Stimulated activated CD8-positive, alpha-beta memory T cell treated with anti-CD3 and anti-CD28 coated beads, Interleukin-15, amount 100 ng/mL, for 1 hour (primary cell): Measurements from ENCODE around the gene WASF2.
"Not testable (repeated sequence)": the region's sequence is repeated elsewhere in the genome, so short reads cannot be mapped to it uniquely, and the experiment has no call there.

Experiments
- DNase-seq: peaks from one replicate; pipeline ENCODE4 v3.0.0-alpha.2; 2020; ENCODE audit warnings: low read depth

Gene WASF2

DNA sequence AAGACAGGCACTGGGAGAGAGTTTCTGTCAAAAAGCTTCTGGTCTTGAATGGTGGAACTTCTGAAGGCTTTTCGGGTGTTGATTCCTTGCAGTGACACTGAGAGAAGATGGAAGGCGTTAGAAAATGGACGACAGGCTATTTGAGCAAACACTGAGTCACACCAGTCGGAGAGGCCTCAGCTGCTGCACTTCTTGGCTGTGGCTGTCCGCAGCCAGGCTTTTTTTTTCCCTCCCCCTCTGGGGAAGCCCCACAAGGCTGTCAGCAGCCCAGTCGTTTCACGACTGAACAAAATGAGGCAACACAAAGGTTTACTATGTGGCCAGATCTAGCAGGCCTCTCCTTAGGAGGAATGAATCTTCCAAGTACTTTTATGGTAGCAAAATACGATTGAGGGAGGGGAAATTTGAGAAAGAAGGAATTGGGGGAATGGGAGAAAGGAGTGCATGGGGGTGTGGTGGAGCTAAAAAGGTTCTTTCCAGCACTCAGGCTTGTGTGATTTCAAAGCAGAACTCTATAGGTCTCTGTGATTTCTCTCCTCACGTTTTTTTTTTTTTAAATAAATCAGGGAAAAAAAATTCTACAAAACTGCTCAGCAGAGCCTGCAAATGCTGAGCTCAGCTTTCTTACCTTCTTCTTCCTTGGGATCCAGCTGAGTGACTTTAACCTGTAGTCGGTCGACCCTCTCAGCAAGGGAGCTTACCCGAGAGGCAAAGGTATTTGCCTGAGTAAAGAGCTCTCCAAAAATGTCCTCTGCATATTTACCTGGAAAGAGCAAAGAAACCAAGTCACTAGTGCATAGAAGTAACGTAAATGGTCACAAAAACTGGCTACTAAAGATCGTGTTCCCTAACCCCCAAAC, 71.4 kb downstream of the WASF2 start:
- DNase-seq, result no peak

DNA sequence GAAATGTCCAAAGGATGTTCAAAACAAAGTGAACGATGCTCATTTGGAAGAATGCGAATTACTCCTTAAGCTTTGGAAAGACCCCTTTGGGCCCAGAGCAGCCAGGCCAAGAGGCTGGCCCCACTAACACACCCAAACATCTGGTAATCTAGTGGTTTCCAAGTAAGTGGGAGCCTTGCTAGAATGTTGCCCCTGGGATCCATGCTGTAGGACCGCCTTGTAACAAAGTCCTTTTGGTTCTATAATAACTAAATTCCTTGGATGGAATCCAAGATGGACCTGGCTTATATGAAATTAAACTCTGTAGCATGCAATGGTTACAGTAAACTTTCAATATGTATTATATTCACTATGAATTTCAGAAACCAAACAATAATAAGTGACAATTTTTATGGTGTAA, 72.3 kb downstream of the WASF2 start:
- DNase-seq, result no peak

DNA sequence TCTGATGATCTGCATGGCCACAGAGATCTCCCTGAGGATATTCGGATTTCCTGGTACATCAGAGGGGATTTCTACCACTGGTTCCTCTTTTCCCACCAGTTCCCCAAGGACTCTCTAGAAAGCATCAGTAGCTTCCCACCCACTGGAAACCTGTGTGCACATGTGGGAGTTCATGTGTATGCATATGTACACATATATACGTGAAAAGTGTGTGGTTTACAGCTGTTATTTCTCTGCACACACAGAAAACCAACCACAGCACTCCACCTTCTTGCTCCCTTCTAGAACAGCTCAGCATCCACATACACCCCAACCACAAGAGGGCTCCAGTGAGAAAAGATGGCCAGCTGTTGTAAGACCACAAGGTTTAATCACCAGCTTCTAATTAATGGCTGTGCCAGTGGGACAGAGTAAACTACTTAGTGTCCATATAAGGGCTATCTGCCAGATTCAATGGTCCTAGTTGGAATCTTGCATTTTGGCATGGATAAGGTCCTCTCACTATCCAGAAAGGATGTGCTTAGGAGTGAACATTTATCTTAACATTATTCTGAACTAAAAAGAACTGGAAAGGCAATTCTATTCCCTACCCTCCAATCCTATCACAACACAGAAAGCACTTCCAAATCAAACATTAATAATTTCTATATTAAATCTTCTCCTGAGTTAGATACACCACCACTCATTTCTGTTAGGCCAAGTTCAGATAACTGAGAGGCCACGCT, 73.4 kb downstream of the WASF2 start:
- no peak for DNase-seq

DNA sequence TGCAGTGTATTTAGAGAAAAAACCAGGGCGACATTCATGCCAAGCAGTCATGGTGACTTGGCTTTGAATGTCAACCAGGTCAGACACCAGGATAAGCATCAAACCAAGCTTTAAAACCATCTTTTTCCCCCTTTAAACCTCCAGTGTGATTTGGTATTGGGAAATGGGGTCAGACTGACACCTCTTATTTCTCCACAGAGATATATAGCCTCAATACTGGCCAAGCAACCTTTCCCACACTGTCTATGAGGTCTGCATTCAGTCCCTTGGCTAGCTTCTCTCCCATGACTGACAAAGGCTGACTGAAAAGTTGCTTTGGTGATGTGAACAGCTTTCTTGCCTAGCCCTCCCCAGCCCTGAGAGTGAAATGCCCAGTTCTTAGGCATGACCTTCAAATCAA, 75.9 kb downstream of the WASF2 start:
- no peak for DNase-seq

DNA sequence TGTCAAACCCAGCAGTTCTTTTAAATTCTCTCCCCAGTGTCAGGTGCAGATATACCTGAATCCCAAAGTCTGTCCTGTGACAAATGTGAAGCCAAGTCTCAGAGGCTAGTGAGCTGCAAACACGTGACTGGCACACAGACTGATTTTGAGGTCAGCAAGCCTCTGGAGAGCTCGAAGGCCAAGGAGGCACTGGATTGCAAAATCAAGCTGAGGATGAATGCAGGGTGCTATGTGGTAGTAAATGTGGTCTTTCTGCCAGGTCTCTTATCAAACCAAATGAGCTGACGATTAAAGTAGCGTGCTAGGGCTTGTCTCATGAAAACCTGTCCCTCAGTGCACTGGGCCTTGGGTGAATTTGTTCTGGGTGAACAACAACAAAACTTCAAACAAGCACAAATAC, 77.0 kb downstream of the WASF2 start:
- DNase-seq, result no peak

DNA sequence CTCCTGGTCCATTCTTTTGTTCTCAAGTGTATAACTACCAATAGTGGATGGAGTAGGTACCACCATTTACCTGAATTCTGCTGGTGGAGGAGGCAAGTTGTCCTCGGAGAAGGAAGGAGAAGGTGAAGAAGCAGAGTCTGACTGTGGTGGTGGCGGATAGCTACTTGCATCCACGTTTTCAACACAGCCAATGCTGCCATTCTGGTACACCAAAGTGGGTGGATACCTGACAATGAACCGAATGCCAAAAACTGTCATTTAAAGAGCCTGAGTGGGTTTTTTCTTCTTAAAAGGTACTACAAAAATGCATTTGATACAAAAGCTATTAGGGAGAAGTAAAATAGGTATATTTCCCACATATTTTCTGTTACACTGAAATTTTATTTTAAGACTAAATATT, 77.5 kb downstream of the WASF2 start:
- no peak for DNase-seq

DNA sequence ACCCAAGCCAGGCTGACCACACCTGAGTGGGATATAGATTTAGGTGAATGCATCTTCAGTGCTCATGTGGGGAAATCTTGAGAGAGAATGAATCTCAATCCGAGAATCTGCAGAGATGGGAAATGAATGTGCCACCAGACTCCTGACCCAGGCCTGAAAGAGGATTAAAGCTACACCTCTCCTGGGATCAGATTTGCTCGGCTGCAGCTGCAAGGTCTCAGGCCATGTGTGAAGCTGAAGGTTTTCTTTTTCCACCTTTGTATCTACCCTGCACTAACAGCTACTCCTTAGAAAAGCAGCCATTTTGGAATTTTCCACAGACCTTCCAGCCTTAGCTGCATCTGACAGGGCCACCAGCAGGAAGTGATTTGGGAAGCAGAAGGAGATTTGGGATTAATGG, 79.3 kb downstream of the WASF2 start:
- DNase-seq, result no peak

DNA sequence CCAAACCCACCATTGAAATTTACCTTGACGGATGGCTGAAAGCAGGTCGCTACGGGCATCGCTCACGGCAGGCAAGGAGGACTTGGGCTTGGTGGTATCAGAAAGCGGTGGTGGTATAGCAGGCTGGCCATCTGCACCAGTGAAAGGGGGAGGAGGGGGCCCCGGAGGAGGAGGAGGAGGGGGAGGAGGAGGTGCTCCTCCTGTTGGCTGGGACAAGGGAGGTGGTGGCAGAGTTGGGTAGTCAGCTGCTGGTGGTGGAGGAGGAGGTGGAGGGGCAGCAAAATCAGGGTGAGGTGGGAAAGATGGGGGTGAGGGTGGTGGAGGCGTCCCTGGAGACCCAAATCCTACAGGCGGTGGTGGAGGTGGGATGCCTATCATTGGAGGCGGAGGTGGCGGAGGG, 80.3 kb downstream of the WASF2 start:
- DNase-seq, result no peak

DNA sequence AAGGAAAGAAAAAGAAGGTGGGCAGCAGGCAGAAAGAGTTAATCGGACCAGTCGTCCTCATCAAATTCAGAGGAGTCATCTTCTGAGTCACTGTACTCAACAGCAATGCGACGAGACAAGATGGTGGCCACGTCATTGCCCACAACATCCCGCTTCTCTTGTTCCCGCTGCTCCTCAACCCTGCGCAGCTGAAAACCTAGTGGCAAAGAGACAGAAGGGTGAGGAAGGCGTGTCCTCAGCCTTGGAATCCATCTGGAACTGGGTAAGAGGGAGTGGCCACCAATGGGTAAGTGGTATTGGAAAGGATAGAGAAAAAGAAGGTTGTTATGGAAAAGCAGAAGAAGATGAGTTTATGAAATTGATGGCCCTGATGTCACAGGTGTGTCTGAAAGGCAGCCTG, 81.8 kb downstream of the WASF2 start:
- no peak for DNase-seq

DNA sequence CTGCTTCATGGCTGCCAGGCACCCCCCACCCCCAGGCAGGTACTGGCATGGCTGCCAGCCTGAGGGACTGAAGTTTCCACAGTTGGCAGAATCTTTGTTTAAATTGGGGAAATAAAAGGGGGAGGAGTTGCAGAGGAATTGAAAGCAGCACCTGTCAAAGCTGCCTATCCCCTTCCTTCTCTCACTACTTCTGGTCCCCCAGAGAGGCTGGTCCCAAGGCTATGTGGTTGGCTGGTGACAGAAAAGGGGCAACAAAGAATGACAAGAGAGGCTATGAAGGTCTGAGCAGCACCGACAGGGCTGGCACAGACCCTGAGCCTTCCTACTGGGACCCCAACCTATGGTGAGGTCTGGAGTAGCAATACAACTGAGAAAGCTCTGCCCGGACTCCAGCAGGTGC, 83.2 kb downstream of the WASF2 start:
- DNase-seq, result not testable (repeated sequence)

DNA sequence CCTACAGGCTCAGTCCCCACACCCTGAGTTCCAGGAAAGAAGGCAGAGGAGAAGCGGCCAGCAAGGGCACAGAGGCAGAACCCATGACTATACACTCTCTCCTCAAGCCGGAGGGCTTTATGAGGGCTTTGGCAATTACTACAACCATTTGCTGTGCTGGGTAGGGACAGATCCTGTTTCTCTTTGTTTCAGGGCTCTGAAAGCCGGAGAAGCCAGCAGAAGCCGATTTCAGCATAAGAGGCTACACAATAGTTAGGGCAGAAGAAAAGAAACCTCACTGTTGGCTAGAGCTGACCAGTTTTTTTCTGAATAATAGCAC, 83.6 kb downstream of the WASF2 start:
- DNase-seq, result no peak

DNA sequence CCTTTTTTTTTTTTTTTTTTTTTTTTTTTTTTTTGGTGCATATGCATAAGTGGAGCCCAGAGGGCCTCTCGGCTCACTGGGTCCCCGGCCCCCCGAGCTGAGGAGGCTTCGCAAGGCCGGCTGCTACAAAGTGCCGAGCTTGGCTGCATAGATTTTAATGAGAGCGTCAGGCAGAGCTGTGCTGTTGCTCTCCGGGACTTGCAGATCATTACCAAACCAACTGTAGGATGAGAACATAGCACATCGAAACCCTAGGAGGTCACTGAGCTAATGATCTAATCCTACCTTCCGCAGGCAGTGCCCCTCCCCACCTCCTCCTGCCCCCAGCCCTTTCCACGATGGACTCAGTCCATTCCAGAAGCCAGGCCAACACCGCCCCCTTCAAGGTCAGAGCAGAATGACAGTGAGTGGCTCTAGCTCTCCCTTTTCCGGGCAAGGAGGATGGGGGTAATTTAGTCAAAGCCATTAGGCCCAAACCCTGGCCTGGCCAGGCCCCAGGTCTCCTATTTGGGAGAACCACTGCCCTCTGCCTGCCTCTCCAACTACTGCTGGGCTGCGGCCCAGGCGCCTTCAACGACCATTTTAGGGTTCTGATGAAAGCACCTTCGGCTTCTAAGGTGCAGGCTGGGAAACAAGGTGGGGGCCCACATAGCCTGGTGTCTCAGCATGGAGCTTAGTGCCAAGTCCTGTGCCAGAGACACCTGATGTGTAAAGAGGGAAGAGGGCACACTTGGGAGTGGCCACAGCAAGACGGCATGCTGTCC, 84.2 kb downstream of the WASF2 start:
- not testable (repeated sequence) for DNase-seq

DNA sequence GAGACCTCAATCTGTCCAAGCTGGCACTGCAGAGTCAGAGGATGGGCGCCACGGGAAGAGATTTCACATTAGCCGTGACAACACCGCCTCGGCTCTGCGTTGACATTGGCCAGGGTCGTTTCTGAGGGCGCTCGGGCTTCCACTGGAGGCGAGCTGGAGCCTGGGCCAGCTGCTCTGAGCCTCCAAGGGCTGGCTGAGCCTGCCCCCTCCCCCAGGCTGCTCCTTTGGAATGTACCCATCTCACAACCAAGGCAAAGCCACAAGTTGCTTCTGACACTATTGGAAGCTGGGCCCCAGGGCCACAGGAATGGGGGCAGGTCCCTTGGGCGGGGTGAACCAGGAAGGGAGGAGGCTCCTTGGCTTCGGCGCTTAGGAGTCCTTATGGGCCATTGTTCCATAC, 84.9 kb downstream of the WASF2 start:
- no peak for DNase-seq

DNA sequence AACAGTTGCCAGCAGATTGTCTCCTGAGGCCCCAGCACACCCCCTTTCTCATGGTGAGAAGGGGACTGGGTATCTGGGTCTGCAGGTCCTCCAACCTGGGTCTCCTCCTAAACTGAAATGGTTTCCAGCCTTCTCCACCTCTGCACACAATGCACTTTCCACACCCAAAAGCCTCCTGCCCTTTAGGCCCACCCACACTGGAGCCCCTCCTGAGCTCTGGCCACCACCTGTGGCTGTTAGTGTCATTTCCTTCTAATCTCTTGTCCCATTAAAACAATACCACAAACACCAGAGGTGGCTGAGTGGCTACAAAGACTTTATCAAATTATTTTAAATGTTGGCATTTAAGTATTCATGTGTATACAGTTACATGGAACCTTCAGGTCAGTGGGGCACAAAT, 86.0 kb downstream of the WASF2 start:
- no peak for DNase-seq

DNA sequence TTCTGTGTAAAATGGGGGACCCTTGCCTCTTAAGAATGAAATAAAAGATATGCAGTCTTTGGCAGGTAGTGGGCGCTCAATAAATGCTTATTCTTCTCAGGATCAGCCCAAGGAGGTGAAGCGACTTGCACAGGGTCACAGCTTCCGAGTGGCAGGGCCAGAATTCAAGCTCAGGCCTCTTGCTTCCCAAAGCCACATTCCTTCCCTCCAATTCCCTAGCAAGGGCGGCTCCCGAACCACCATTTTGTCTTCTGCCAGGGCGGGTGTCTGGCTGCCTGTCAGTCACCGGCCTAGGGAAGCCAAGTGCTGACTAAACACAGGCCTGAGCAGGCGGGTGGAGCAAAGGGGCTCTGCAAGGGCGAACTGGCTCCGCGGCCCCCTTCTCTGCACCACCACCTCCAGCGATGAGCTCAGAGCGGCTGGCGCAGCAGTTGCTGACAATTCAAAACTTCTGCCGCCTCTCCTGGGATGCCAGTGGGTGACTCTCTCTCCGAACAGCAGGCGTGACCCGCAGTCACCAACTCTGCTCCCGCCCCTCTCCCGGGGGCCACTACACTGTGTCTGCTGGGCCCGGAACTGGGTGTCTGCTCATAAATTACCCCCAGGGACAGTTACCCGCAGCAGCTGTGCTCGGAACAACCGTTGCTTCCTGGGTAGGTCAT, 86.8 kb downstream of the WASF2 start:
- no peak for DNase-seq

DNA sequence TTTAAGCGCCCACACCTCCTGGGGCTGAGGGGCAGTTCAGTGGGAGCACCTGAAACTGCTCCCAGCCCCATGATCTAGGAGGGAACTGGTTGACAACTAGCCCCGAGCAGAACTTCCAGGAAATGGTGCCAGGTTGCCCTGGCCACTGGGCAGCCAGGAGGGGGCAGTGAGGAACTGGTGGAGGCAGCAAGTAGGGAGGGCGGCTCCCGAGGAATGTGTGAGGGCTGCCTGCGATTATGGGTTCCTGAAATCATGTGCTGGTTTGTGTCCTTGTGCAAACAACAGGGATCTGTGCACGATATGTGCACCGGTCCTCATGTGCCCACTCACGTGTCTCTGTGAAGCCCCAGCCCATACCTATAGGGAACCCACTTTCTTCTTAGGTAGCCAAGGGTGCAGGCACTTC, 87.6 kb downstream of the WASF2 start:
- DNase-seq, result no peak

DNA sequence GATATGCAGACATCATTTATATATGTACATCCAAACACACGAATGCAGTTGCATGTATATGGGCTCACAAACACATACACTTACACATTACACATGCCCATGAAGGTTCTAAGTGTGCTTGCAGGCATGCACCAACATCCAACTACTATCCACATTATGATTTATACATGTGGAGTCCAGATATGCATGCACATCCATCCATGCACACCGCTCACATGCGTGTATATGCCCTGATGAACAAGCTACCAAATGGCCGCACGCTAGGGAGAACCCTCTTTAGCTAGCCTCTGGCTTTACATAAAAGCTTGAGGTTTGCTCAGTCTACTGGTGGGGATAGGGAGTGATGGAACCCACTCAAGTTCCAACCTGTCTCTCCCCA, 89.0 kb downstream of the WASF2 start:
- no peak for DNase-seq

DNA sequence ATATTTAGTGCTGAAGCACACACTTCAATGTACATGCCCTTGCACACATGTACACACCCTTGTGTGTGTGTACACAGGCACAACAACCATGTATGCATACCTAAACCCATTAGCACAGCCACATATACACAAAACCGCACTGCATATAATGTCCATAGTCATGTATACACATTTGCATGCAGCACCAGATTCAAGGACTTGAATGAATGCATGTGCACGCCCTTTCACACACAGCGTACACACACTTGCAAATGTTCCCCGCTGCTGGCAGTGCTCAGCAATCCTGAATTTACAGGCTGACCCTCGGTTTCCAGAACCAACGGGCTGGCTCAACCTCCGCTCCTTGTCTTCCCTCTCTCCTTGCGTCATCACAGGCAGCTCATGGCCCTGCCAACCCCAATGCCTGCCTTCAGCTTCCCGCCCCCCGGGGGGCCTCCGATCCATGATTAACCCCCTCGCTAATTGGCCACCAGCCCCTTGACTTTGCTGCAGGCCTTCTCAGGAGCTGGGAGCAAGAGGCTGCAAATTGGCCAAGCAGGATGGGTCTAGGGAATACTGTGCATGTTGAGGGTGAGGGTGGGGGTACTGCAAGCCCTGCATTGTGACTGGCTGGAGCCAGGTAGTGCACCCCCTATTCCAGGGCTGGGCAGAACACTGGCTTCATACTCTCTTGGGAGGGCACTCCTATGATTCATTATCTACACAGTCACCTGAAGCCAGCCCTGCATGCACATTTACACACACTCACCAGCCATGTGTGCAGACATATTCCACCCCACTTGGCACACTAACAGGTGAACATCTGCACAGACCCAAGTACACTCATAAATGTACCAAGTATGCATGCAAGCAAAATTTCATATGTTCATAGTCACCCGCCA, 89.6 kb downstream of the WASF2 start:
- no peak for DNase-seq

DNA sequence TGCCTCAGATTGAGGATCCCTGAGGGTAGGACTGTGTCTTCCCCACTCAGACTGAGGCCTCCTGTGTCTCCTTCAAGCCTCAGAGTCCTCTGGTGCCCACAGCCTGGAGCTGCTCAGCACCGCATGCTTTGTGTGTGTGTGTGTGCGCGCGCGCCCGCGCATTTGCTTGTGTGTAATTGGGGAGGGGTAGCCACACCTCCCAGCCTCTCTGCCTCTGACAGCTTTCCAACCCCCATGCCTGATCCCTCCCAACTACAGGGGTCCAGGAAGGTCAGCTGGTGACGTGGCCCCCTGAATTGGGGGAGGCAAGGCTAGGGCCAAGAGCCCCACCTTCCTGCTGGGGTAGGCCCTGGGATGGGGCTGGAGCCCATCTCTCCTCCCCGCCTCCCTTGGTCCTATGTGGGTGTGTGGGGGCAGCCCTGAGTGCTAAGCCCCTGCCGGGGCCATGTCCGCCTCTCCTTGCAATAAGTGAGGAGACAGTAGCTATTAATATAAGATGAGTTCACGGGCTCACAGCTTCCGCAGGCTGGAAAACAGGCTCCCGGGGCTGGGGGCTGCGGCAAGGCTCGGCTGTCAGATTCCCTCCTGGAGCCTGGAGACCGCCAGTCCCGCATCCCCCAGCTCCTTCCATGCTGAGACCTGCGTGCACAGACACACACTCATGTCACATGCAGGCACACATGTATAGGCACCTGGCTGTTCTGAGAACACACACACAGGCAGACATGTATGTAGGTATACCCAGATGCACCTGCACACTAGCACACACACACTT, 90.5 kb downstream of the WASF2 start:
- DNase-seq, result no peak

DNA sequence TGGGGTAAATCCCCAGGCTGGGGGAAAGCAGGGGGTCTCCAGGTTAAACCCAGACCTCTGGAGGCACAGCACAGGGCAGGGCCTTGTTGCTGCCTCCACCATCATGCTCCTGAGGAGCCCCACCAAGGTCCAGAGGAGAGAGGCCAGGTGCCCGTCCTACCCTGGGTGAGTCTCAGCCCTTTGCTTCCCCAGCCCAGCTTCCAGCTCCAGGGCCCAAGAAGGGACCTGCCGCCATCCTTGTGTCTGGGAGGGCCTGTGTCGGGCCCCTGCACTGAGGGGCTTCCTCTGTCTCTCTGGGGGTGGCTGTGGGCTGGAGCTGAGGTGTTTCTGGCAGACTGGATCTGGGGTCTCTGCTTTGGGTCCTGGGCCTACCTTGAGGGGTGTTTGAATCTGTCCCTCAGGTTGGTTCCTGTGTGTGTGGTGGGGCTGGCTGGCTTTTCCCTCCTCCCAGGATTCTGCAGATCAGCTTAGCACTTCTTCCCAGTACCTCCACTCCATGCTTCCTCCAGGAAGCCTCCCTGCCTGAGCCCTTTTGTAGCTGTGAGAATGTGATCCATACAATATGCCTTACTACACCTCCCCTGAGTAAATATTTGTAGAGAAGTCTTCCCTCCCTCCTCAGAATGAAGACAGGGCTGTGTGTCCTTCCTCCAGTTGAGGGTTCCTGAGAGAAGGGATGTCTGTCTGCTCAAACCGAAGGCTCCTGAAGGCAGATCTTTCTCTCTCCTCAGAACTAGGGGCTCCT, 91.4 kb downstream of the WASF2 start:
- DNase-seq, result no peak
